B cell (primary cell): ENCODE measurements around the gene LIPJ. TPM values are rescaled to one million over a fixed set of nuclear protein-coding genes. Genes with fewer than 3 reads are reported as not detected.

Source experiments
- ATAC-seq: fragments of 200-7000 bp; cut with Tn5 transposase; one replicate; pipeline ENCODE4 v1.10.0; 2021; ENCODE audit warnings: low read depth, mild to moderate bottlenecking, moderate number of reproducible peaks, moderate library complexity
- CTCF ChIA-PET: fragments of 350-600 bp; sonication (Branson Sonifier 250); formaldehyde crosslinking; loops from one replicate; lab custom pipeline; 2021; ENCODE audit warnings: antibody characterized with exemption, inconsistent platforms; lab: Charles Lee
- POLR2A ChIA-PET: fragments of 350-600 bp; sonication (Branson Sonifier 250); formaldehyde crosslinking; loops from one replicate; lab custom pipeline; 2021; ENCODE audit warnings: antibody characterized with exemption; lab: Charles Lee
- DNase-seq: peaks from one replicate; pipeline ENCODE4 v3.0.0; 2013
- H2AFZ ChIP-seq: 2 replicates; pipeline ENCODE4 v1.6.1; 2012; ENCODE audit warnings: mild to moderate bottlenecking, low read depth, low read length; ENCODE audit not compliant: insufficient read depth, poor library complexity, severe bottlenecking
- H3K27ac ChIP-seq, 2 donors: 1 replicate in 1 of 2; 2 replicates in 1 of 2; pipeline ENCODE4 v1.5.1; 2012 to 2013; ENCODE audit warnings: low read length in 2 of 2, mild to moderate bottlenecking in 2 of 2, moderate library complexity in 1 of 2
- H3K27me3 ChIP-seq, 4 experiments: fragments of 200-600 bp in 1 of 4; sonication (generic) in 1 of 4; replicated peaks in 1 of 4; 1 replicate in 2 of 4; 2 replicates in 2 of 4; pipeline versions ENCODE4 v1.6.1 to v1.7.0; 2013 to 2016; ENCODE audit warnings: low read length in 3 of 4, mild to moderate bottlenecking in 2 of 4, mixed read lengths in 1 of 4, moderate library complexity in 1 of 4; ENCODE audit not compliant: insufficient read depth in 4 of 4, control insufficient read depth in 3 of 4; ENCODE audit errors: control extremely low read depth in 1 of 4
- H3K36me3 ChIP-seq, 2 experiments: replicated peaks in 1 of 2; 1 replicate in 1 of 2; 2 replicates in 1 of 2; pipeline versions ENCODE4 v1.6.1 to v1.7.1; 2013; ENCODE audit warnings: low read length in 1 of 2; ENCODE audit not compliant: insufficient read depth in 2 of 2, control insufficient read depth in 1 of 2; ENCODE audit errors: control extremely low read depth in 1 of 2, extremely low read depth in 1 of 2
- H3K4me1 ChIP-seq, 2 donors: fragments of 200-600 bp in 1 of 2; sonication (generic) in 1 of 2; 1 replicate in 1 of 2; 2 replicates in 1 of 2; pipeline versions ENCODE4 v1.5.1 to v1.6.1; 2013 to 2017; ENCODE audit warnings: low read length in 2 of 2; ENCODE audit not compliant: control insufficient read depth in 2 of 2, insufficient read depth in 2 of 2
- H3K4me2 ChIP-seq: replicated peaks from 2 replicates; pipeline ENCODE3; 2012; ENCODE audit warnings: mild to moderate bottlenecking, low read depth, low read length; ENCODE audit not compliant: poor library complexity, severe bottlenecking
- H3K4me3 ChIP-seq, 5 experiments: fragments of 200-600 bp in 1 of 5; sonication (generic) in 1 of 5; 1 replicate in 3 of 5; 2 replicates in 2 of 5; pipeline versions ENCODE4 v1.5.1 to v1.7.0; 2011 to 2016; ENCODE audit warnings: low read length in 4 of 5, mild to moderate bottlenecking in 4 of 5, low read depth in 2 of 5, control low read depth in 1 of 5, moderate library complexity in 1 of 5; ENCODE audit not compliant: insufficient read depth in 1 of 5; ENCODE audit errors: control extremely low read depth in 1 of 5, extremely low read depth in 1 of 5
- H3K79me2 ChIP-seq: fragments of 200-600 bp; sonication (generic); one replicate; pipeline ENCODE4 v1.6.0; 2016; ENCODE audit warnings: low read length; ENCODE audit not compliant: control insufficient read depth, insufficient read depth
- H3K9ac ChIP-seq: fragments of 200-600 bp; sonication (generic); 2 replicates; pipeline ENCODE4 v1.6.1; 2017; ENCODE audit warnings: mild to moderate bottlenecking, low read length, moderate library complexity
- H3K9me3 ChIP-seq, 3 donors: one replicate each; pipeline versions ENCODE4 v1.6.1 to v1.7.1; 2013; ENCODE audit warnings: low read length in 2 of 3; ENCODE audit not compliant: control insufficient read depth in 2 of 3, insufficient read depth in 1 of 3; ENCODE audit errors: control extremely low read depth in 1 of 3
- H4K20me1 ChIP-seq: 2 replicates; pipeline ENCODE4 v1.6.0; 2012; ENCODE audit warnings: mild to moderate bottlenecking, low read length; ENCODE audit not compliant: insufficient read depth, control insufficient read depth, poor library complexity, severe bottlenecking
- H3K27ac Mint-ChIP-seq: one replicate; pipeline ENCODE4 v1.8.0; 2021; ENCODE audit warnings: mixed read lengths
- H3K27me3 Mint-ChIP-seq: one replicate; pipeline ENCODE4 v1.8.0; 2021; ENCODE audit warnings: mixed read lengths
- H3K4me1 Mint-ChIP-seq: one replicate; pipeline ENCODE4 v1.8.0; 2021; ENCODE audit warnings: mixed read lengths
- H3K4me3 Mint-ChIP-seq: one replicate; pipeline ENCODE4 v1.8.0; 2021; ENCODE audit warnings: mixed read lengths
- H3K9me3 Mint-ChIP-seq: one replicate; pipeline ENCODE4 v1.8.0; 2022; ENCODE audit warnings: mixed read lengths; ENCODE audit not compliant: insufficient read depth
- CTCF ChIP-seq: fragments of 200-600 bp; IDR thresholded peaks from one replicate; pipeline ENCODE4 v1.8.0; 2022; ENCODE audit warnings: antibody characterized with exemption, mild to moderate bottlenecking
- EZH2 ChIP-seq: IDR thresholded peaks from 2 replicates; pipeline ENCODE4 v1.6.1; 2012; ENCODE audit warnings: borderline replicate concordance, low read depth, mild to moderate bottlenecking, moderate library complexity, low read length; ENCODE audit not compliant: insufficient read depth, poor library complexity, severe bottlenecking
- WGBS: methylation state at CpG from one replicate; pipeline ENCODE4 v1.1.5; 2013; ENCODE audit warnings: missing lambda C conversion rate; ENCODE audit not compliant: insufficient coverage; 5-methylcytosine and 5-hydroxymethylcytosine counted together
- intact Hi-C: fragments of 100-400 bp; cut with micrococcal nuclease; formaldehyde crosslinking; loops from one replicate; pipeline ENCODE4 v1.10.0; 2022
- polyA minus RNA-seq: library from RNA; depleted of rRNA, polyadenylated mRNA; stranded (reverse); fragments of >200 nt; gene quantifications from 2 replicates; pipeline ENCODE4 v1.2.3, GENCODE V29; 2012
- polyA plus RNA-seq: library from polyadenylated mRNA; depleted of rRNA; stranded (reverse); fragments of >200 nt; gene quantifications from 2 replicates; pipeline ENCODE4 v1.2.3, GENCODE V29; 2012
- total RNA-seq, 2 donors: library from RNA; stranded (reverse); fragments of 120-200 nt in 1 of 2; gene quantifications; 1 replicate in 1 of 2; 2 replicates in 1 of 2; pipeline versions ENCODE4 v1.2.3 to v1.2.4, GENCODE V29; 2013 to 2022

The LIPJ gene
- total RNA-seq (0.20 and 0.39 TPM in 2 replicates), polyA plus RNA-seq (0.10 and 0.13 TPM in 2 replicates), polyA minus RNA-seq (0.17 TPM in 1 of 2 replicates, not detected in the other)
- total RNA-seq (2013): 0.44 TPM

GRCh38 chr10:88586462-88586861, at the start of gene LIPJ:
Gene LIPJ (plus strand): TSS chr10:88586762. CDS start chr10:88590688, 3,926 bp downstream.
- ATAC-seq (no peak), DNase-seq (no peak)
- no peaks in the 10 kb centered on the region for H3K9me3 ChIP-seq
- H3K4me3 ChIP-seq: no peak within 1 kb of the TSS
- ChIA-PET POLR2A (no interaction called here), CTCF (no interaction called here)
- Mint-ChIP-seq H3K27me3 (no peaks in the 10 kb centered on the region), H3K4me3 (no peak within 1 kb of the TSS), H3K4me1 (peaks cover 13% of the 10 kb centered on the region), H3K9me3 (no peaks in the 10 kb centered on the region), H3K27ac (no peak within 1 kb of the TSS)
- H2AFZ ChIP-seq: no peak within 1 kb of the TSS
- TF ChIP-seq CTCF (no peak), EZH2 (no peak)
- H3K36me3 ChIP-seq: no peaks in the 10 kb centered on the region
- no peaks in the 10 kb centered on the region for H4K20me1 ChIP-seq
- intact Hi-C loops: loop anchor here (10.0 kb wide), 1 partner anchor 98 kb away; no protein-coding TSS in a partner anchor
- H3K79me2 ChIP-seq: no peaks in the 10 kb centered on the region
- no CpG with 5 or more reads among the region's 2 CpGs for WGBS
- no peak within 1 kb of the TSS for H3K9ac ChIP-seq
- H3K4me1 ChIP-seq: peaks cover 7 to 8% of the 10 kb centered on the region in 2 donors
- H3K27me3 ChIP-seq: no peaks in the 10 kb centered on the region
- H3K27ac ChIP-seq: no peak within 1 kb of the TSS
- H3K4me2 ChIP-seq: no peak within 1 kb of the TSS

- Histone ChIP-seq H2AFZ (no peak overlapping the region), H3K27ac (no peak overlapping the region), H3K4me3 (no peak overlapping the region), H3K9me3 (no peaks in the 10 kb centered on the region), H4K20me1 (no peaks in the 10 kb centered on the region), H3K27me3 (no peaks in the 10 kb centered on the region), H3K79me2 (no peaks in the 10 kb centered on the region), H3K4me1 (no peaks in the 10 kb centered on the region), H3K4me2 (no peak overlapping the region), H3K9ac (no peak overlapping the region), H3K36me3 (no peaks in the 10 kb centered on the region)
- Mint-ChIP-seq H3K4me1 (no peaks in the 10 kb centered on the region), H3K27me3 (no peaks in the 10 kb centered on the region), H3K4me3 (no peak overlapping the region), H3K27ac (no peak overlapping the region), H3K9me3 (no peaks in the 10 kb centered on the region)
- ChIA-PET CTCF (no interaction called here), POLR2A (no interaction called here)
- DNase-seq (no peak), ATAC-seq (no peak)
- WGBS: no CpG with 5 or more reads among the region's 2 CpGs
- intact Hi-C loops: no loop called here
- TF ChIP-seq EZH2: no peak
Measured at GRCh38 chr10:88537322-88537721, 49.2 kb upstream of the LIPJ start.
